GM10266 (cell line): ENCODE data around the gene MRAP2.
"Not testable (repeated sequence)": the region's sequence is repeated elsewhere in the genome, so short reads cannot be mapped to it uniquely, and the experiment has no call there.

Experiments used
- DNase-seq: peaks from one replicate; pipeline ENCODE4 v3.0.0; 2012; ENCODE audit errors: extremely low spot score
- TF ChIP-seq, protein P1 (sequence below): IDR thresholded peaks from 2 replicates; pipeline ENCODE4 v1.5.1; 2012; ENCODE audit warnings: mild to moderate bottlenecking, low read depth; ENCODE audit not compliant: control insufficient read depth, insufficient read depth; ENCODE audit errors: missing control alignments

MRAP2 gene

DNA sequence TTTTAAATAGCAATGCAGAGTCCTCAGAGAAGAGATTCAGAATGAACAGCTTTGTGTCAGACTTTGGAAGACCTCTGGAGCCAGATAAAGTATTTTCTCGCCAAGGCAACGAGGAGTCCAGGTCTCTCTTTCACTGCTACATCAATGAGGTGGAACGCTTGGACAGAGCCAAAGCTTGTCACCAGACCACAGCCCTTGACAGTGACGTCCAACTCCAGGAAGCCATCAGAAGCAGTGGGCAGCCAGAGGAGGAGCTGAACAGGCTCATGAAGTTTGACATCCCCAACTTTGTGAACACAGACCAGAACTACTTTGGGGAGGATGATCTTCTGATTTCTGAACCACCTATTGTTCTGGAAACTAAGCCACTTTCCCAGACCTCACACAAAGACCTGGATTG, 55.5 kb downstream of the MRAP2 start:
- TF ChIP-seq, protein P1, sequence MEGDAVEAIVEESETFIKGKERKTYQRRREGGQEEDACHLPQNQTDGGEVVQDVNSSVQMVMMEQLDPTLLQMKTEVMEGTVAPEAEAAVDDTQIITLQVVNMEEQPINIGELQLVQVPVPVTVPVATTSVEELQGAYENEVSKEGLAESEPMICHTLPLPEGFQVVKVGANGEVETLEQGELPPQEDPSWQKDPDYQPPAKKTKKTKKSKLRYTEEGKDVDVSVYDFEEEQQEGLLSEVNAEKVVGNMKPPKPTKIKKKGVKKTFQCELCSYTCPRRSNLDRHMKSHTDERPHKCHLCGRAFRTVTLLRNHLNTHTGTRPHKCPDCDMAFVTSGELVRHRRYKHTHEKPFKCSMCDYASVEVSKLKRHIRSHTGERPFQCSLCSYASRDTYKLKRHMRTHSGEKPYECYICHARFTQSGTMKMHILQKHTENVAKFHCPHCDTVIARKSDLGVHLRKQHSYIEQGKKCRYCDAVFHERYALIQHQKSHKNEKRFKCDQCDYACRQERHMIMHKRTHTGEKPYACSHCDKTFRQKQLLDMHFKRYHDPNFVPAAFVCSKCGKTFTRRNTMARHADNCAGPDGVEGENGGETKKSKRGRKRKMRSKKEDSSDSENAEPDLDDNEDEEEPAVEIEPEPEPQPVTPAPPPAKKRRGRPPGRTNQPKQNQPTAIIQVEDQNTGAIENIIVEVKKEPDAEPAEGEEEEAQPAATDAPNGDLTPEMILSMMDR: no peak
- DNase-seq: no peak

DNA sequence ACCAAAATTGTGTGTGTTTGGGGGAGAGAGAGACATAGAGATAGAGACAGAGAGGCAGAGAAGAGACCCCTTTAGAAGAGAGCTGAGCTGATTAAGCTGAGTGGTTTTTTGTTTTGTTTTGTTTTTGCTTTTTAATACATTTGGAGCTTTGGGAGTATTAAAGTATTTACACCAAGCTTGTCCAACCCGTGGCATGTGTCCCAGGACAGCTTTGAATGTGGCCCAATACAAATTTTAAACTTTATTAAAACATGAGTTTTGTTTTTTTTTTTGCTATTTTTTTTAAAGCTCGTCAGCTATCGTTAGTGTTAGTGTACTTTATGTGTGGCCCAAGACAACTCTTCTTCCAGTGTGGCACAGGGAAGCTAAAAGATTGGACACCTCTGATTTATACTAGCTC, 56.0 kb downstream of the MRAP2 start:
- TF ChIP-seq, protein P1: no peak

DNA sequence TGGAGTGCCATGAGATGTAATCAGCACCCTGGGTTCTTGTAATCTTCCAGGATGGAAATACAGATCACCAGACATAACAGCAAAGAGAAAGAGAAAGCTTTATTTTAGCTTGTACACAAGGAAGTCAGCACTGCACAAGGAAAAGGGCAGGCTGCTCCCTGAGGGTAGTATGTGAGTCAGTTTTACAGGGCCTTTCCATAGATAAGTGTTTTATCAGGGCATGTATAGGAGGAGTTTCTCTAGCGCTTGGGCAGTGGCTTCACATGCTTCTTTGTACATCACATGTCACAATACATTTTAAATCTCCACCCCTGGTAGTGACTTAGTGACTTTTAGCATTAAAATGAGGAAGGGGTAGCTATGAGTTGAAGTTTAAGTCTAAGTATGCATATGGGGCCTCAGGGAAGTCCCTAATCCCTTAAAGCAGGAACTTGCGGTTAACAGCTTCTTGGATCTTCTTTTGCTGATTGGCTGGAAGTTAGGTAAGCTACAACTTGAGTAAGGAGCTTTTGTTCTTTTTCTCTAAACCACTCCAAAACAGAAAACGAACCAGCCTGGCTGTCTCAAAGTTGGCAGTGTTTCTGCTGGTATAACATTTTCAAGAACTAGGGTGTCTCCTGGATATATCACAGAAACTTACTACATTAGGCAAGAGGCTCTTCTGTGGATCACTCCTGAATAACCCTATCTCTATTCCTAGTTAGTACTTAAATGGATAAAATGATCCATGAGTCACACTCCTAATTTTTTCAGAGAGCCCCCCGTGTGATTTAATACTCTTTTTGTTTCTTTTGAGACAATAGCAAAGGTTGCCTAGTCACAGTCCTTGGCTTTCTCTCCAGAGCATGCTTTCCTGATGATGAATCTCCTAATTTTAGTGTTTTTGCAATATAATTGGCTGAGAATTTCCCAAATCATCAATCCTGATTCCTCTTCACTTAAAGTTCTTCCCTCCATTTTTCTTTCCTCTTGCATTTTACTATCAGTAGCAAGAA, 60.2 kb downstream of the MRAP2 start:
- TF ChIP-seq, protein P1: no peak
- no peak for DNase-seq

More for the DNA sequence above, 56.0 kb downstream of the MRAP2 start:
- no peak for DNase-seq

DNA sequence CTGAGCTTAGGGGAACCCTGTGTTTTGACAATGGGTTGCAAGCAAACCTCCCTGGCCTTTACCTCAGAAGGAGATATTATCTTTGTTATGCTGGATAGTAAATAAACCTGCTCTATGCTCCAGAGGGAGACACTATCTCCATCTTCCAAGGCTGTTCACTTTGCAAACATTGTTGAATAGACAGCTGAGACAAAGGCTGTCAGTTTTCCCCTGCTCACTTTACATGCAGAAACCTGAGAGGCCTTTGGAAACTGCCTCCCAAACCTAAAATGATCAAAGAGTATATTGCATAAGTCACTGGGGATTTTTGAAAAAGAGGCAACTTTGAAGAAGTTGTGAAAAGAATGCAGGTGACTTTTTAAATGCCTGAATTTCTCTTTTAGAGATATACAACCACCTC, 61.6 kb downstream of the MRAP2 start:
- DNase-seq: no peak
- TF ChIP-seq, protein P1: no peak

DNA sequence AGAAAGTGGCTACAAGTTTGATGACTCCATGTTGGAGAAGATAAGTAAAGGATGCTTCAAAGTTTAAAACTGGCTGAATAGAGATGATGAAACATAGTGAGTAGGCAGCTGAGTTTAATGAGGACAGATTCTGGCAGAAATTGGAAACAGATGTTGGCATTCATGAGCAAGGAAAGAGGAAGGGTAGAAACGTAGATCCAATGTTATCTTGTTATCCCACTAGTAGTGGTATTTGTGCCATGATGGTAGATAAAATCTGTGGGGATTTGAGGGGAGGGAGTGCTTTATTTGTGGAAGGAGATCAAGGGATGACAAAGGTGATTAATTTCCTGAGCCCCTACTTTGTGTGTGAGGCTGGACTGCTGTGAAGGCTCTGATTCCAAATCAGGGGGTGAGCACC, 69.5 kb downstream of the MRAP2 start:
- TF ChIP-seq, protein P1: no peak
- DNase-seq: no peak

DNA sequence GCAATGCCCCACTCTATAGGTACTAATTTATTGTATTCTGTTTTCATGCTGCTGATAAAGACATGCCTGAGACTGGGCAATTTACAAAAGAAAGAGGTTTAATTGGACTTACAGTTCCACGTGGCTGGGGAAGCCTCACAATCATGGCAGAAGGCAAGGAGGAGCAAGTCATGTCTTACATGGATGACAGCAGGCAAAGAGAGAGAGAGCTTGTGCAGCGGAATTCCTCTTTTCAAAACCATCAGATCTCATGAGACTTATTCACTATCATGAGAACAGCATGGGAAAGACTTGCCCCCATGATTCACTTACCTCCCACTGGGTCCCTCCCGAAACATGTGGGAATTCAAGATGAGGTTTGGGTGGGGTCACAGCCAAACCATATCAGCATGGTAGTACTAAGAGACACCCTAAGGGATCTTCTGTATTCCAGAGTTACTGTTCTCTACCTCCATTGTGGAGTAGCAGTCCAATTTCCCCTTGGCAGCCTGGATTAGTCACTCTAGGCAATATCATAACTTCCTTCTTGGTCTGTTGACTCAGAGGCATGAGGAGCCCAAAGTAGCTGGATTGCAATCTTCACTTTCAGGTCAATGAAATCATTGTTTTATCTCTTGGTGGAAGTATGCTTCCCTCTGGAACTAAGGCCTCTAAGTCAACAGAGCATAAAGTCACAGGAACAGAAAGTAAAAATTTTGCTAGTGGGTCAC, 71.8 kb downstream of the MRAP2 start:
- DNase-seq: not testable (repeated sequence)

DNA sequence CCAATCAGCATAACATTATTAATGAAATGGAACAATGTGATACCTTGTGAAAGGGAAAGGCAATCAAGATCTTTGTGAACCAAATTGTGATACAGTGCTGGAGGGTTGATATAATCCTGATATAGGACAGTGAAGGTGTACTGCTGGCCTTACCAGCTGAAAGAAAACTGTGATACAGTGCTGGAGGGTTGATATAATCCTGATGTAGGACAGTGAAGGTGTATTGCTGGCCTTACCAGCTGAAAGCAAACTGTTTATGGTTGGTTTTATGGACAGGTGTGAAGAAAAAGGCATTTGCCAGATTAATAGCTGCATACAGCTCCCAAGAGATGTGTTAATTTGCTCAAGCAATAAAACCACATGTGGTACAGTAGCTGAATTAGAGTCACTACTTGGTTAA, 73.9 kb downstream of the MRAP2 start:
- TF ChIP-seq, protein P1: no peak
- DNase-seq: no peak

DNA sequence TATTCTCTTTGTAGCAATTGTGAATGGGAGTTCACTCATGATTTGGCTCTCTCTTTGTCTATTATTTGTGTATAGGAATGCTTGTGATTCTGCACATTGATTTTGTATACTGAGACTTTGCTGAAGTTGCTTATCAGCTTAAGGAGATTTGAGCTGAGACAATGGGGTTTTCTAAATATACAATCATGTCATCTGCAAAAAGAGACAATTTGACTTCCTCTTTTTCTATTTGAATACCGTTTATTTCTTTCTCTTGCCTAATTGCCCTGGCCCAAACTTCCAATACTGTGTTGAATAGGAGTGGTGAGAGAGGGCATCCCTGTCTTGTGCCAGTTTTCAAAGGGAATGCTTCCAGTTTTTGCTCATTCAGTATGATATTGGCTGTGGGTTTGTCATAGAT, 77.8 kb downstream of the MRAP2 start:
- not testable (repeated sequence) for DNase-seq

DNA sequence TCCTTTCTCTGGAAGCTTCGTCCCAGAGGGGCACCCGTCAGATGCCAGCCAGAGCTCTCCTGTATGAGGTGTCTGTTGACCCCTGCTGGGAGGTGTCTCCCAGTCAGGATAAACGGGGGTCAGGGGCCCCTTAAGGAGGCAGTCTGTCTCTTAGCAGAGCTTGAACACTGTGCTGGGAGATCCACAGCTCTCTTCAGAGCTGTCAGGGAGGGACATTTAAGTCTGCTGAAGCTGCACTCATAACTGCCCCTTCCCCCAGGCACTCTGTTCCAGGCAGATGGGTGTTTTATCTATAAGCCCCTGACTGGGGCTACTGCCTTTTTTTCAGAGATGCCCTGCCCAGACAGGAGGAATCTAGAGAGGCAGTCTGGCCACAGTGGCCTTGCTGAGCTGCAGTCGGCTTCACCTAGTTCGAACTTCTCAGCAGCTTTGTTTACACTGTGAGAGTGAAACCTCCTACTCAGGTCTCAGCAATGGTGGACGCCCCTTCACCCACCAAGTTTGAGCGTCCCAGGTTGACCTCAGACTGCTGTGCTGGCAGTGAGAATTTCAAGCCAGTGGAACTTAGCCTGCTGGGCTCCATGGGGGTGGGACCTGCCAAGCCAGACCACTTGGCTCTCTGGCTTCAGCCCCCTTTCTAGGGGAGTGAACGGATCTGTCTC, 81.5 kb downstream of the MRAP2 start:
- DNase-seq: not testable (repeated sequence)
